Stimulated activated memory B cell treated with anti-CD40 and anti-IgM and Interleukin-4, amounts not matched to agents 10 μg/mL and 1 μg/mL and 100 μg/mL, for 72 hours (primary cell): ENCODE measurements around the gene SLC29A3.

Source experiments
- ATAC-seq: fragments of 150-1000 bp; cut with Tn5 transposase; 2 replicates; pipeline ENCODE4 v1.10.0; 2021
- H3K27ac Mint-ChIP-seq: one replicate; pipeline ENCODE4 v1.8.0; 2022; ENCODE audit warnings: mild to moderate bottlenecking, mixed read lengths
- H3K27me3 Mint-ChIP-seq: one replicate; pipeline ENCODE4 v1.8.0; 2022; ENCODE audit warnings: mixed read lengths
- H3K36me3 Mint-ChIP-seq: one replicate; pipeline ENCODE4 v1.8.0; 2022; ENCODE audit warnings: mixed read lengths
- H3K4me1 Mint-ChIP-seq: one replicate; pipeline ENCODE4 v1.8.0; 2022; ENCODE audit warnings: mixed read lengths
- H3K4me3 Mint-ChIP-seq: one replicate; pipeline ENCODE4 v1.8.0; 2022; ENCODE audit warnings: mild to moderate bottlenecking, moderate library complexity, mixed read lengths
- H3K9me3 Mint-ChIP-seq: one replicate; pipeline ENCODE4 v1.8.0; 2022; ENCODE audit warnings: mixed read lengths

Gene SLC29A3

DNA sequence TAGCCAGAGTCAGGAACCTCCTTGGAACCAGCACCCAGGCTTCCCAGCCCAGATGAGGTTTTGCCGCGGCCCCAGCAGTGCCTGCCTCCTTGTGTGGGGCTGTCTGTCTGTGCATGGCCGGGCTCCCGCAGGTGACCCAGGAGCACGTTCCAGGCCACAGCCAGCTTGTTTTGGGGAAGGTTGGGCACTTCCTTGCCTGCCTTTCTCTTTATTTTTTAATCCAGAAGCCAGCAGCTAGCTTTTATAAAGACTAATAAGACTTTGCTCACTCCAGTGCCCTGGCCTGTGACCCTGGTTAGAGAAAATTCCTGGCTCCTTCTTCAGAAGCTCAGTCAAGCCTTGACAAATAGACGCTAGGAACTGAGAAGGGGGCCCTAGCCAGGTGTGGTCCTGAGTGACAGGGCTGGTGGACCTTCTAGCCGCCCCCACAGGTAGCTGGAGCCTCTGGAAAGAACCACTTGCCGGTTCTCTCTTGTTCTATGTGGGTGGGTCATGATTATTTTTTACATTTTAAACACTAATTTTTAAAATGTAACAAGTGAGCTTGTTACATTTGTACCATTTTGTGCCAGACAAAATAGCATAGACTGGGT, 837 bp downstream of the SLC29A3 start:
- no peak for ATAC-seq
- H3K4me1 Mint-ChIP-seq: peaks cover 24% of the 10 kb centered on the region
- peaks cover 17% of the 10 kb centered on the region for H3K36me3 Mint-ChIP-seq
- H3K27me3 Mint-ChIP-seq: no peaks in the 10 kb centered on the region
- H3K9me3 Mint-ChIP-seq: no peaks in the 10 kb centered on the region
- peak overlapping the region; percentile 99 for H3K4me3 Mint-ChIP-seq
- H3K27ac Mint-ChIP-seq: peak overlapping the region; percentile 90

DNA sequence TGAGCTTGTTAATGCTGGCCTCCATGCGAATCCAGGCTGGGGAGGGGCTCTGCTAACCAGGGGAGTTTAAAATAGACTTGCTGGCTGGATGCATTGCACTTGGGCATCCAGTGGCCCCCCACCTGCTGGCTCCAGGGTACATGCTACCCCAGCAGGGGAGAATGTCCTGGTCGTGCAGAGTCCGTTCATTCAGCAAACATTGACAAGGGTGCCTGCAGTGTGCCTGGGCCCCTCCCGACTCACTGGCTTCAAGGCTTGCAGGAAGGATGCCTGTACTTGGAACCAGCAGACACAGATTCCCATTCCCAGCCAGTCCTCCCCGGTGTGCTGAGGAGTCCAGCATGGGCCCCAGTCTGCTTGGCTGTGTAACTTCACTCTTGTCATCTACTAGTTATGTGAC, 1.5 kb downstream of the SLC29A3 start:
- H3K9me3 Mint-ChIP-seq: no peaks in the 10 kb centered on the region
- H3K27me3 Mint-ChIP-seq: no peaks in the 10 kb centered on the region
- H3K4me3 Mint-ChIP-seq: no peak overlapping the region
- no peak overlapping the region for H3K27ac Mint-ChIP-seq
- peaks cover 23% of the 10 kb centered on the region for H3K4me1 Mint-ChIP-seq
- peaks cover 17% of the 10 kb centered on the region for H3K36me3 Mint-ChIP-seq
- ATAC-seq: no peak

DNA sequence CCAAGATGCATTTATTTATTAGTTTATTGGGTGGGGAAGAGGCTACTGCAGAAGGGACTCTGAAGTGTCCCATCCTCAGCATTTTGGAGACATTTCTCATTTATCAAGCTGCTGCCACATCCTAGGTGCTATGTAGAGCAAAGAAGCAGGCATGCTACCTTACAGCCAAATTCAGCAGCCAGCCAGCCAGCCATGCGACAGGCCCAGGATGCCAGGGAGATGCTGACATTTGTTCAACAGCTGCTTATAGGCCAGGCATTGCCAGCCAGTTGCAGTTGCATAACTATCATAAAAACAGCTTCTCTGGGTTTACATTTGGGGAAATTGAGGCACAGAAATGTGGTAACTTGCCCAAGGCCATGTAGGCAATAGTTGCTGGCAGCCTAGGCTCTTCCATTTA, 2.3 kb downstream of the SLC29A3 start:
- H3K36me3 Mint-ChIP-seq: peaks cover 17% of the 10 kb centered on the region

DNA sequence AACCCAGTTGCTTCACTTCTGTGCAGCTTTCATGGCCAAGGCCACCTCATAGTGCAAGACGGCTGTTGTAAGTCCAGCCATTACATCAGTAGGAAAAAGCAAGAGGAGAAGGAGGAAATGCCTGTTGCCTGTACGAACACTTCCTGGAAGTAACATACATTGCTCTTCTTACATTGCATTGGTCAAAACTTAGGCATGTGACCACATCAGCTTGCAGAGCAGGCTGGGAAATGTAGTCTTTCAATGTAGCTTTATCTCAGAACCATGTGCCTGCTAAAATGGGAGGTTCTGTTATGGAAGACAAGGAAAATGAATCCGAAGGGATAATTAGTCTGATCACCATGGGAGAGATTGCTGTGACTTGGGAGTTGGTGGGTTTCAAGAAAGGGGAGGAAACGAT, 4.3 kb downstream of the SLC29A3 start:
- no peak for ATAC-seq
- no peaks in the 10 kb centered on the region for H3K9me3 Mint-ChIP-seq
- H3K4me1 Mint-ChIP-seq: peaks cover 30% of the 10 kb centered on the region
- H3K4me3 Mint-ChIP-seq: no peak overlapping the region
- no peaks in the 10 kb centered on the region for H3K27me3 Mint-ChIP-seq
- H3K36me3 Mint-ChIP-seq: peaks cover 33% of the 10 kb centered on the region
- no peak overlapping the region for H3K27ac Mint-ChIP-seq

More for the DNA sequence above, 2.3 kb downstream of the SLC29A3 start:
- Mint-ChIP-seq H3K9me3 (no peaks in the 10 kb centered on the region), H3K27me3 (no peaks in the 10 kb centered on the region), H3K27ac (no peak overlapping the region), H3K4me1 (peaks cover 20% of the 10 kb centered on the region), H3K4me3 (no peak overlapping the region)
- ATAC-seq: no peak

DNA sequence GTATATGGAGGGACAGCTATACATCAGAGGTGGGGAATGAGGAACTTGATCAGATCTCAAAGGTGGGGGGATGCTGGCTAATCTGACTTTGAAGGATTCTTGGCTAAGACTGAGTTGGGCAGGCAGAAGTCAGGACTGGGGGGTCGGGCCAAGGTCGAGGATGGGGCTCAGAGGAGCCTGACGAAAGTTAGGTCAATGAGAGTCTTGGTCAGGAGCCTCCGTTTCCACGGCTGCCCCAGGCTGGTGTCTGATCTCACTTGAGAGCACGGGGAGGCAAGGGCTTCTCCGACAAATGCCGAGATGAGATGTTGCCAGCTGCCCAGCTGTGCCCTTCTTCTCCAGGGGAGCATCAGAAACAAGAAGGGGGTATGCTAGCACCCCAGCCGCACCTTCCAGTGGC, 5.7 kb downstream of the SLC29A3 start:
- H3K4me1 Mint-ChIP-seq: peaks cover 23% of the 10 kb centered on the region
- H3K9me3 Mint-ChIP-seq: no peaks in the 10 kb centered on the region
- peaks cover 38% of the 10 kb centered on the region for H3K36me3 Mint-ChIP-seq
- no peak overlapping the region for H3K4me3 Mint-ChIP-seq
- H3K27ac Mint-ChIP-seq: no peak overlapping the region
- no peak for ATAC-seq
- H3K27me3 Mint-ChIP-seq: no peaks in the 10 kb centered on the region

DNA sequence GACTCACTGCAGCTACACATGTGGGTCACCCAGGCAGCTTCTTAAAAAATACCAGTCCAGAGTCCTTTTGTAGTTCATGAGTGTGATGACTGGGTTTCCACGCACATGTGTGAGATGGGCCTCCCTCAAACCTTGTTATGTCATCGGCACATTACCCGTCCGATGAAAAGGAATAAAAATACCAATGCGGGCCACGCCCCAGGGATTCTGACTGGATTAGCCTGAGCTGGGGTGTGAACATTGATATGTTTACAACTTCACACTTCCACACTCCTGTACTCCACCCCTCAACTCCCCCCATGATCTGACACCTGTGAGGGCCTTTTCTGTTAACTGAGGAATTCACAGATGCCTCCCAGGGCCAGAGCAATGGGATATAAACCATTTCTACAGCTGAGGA, 6.2 kb downstream of the SLC29A3 start:
- Mint-ChIP-seq H3K4me3 (no peak overlapping the region), H3K36me3 (peaks cover 38% of the 10 kb centered on the region), H3K4me1 (peaks cover 22% of the 10 kb centered on the region), H3K27ac (no peak overlapping the region), H3K9me3 (no peaks in the 10 kb centered on the region), H3K27me3 (no peaks in the 10 kb centered on the region)
- no peak for ATAC-seq

DNA sequence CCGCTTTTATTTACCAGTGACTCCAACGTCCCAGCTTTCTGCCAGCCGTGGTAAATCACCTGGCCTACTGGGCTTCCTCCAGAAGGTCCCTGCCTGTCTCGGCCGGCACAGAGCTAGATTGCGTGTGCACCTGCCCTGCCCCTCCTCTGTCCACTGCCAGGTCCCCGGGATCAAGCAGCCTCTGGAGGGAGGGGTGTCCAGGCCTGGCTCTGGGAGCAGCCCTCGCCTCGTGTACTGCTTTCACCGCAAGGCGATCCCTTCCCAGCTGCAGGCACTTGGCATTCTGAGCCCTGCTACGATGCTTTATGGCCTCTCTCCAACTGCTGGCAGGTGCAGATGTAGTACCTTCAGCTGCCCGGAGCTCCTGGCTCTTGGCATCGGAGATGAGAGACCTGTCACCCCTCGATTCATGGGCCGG, 7.4 kb downstream of the SLC29A3 start:
- Mint-ChIP-seq H3K36me3 (peaks cover 44% of the 10 kb centered on the region), H3K9me3 (no peaks in the 10 kb centered on the region), H3K27me3 (no peaks in the 10 kb centered on the region), H3K27ac (no peak overlapping the region), H3K4me1 (peaks cover 29% of the 10 kb centered on the region), H3K4me3 (no peak overlapping the region)
- ATAC-seq: no peak

DNA sequence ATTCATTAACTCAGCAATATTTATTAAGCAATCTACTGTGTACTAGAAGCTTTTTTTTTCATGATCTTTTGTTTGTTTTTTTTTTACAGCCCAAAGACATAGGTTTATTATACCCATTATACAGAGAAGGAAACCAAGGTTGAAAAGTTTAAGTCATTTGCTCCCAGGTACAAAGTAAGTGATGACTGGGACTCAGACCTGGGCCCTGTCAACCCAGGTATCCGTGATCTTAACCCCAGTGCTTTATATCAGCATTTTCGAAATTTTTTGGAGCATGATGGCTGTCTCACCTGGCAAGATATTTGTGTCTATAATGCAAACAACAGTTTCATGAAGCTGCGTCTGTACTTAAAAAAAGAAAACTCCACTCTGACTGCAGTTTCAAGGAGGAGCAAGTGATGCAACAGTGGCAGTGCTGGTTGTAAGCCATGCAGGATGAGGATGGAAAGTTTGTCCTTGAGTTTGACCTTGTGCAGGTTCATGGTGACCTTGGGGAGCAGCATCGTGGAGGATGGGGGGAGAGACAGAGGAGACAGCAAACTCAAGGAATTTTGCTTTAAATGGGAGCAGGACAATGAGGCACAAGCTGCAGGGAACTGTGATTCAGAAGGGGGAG, 11.8 kb downstream of the SLC29A3 start:
- peaks cover 42% of the 10 kb centered on the region for H3K4me1 Mint-ChIP-seq
- H3K27ac Mint-ChIP-seq: peak overlapping the region; percentile 4
- no peak for ATAC-seq
- H3K9me3 Mint-ChIP-seq: no peaks in the 10 kb centered on the region
- H3K4me3 Mint-ChIP-seq: no peak overlapping the region
- no peaks in the 10 kb centered on the region for H3K27me3 Mint-ChIP-seq
- peaks cover 38% of the 10 kb centered on the region for H3K36me3 Mint-ChIP-seq

DNA sequence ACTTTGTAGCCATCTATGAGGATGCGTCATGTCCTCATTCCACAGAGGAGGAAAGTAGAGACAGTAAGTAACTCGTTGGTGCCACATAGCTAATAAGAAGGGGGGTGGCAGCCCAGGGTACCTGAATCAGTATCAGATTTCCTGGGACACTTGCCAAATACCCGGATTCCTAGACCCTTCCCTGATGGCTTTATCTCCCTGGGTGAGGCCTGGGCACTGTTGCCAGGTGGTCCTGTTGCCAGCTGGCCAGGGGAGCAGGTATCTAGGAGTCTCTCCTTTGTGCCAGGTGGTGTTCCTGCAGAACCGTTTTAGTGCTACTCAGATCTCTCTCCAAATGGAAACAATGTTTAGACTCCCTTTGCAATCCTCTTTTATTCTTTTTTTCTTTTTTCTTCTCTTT, 12.7 kb downstream of the SLC29A3 start:
- Mint-ChIP-seq H3K27me3 (no peaks in the 10 kb centered on the region), H3K4me1 (peaks cover 42% of the 10 kb centered on the region), H3K36me3 (peaks cover 36% of the 10 kb centered on the region), H3K4me3 (no peak overlapping the region), H3K9me3 (no peaks in the 10 kb centered on the region), H3K27ac (no peak overlapping the region)
- no peak for ATAC-seq

DNA sequence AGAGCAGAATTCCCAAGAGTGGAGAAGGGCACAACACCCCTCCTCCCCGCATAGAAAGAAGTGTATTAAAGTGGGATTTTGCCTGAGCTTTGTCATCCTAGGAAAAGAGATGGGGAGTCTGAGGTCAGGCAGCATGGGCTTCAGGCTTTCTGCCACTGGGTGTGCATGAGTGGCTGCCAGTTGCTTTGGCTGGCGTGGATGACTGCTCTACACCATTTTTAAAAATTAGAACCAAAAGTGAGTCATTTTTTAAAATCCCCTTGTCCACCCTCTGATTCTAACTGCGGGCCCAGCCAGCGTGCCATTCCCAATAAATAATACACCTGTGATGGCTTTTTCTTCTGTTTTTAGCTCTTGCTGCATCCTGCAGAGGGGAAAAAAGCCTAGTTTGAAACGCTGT, 13.4 kb downstream of the SLC29A3 start:
- Mint-ChIP-seq H3K27ac (peak overlapping the region; percentile 84), H3K36me3 (peaks cover 31% of the 10 kb centered on the region), H3K4me1 (peaks cover 37% of the 10 kb centered on the region), H3K9me3 (no peaks in the 10 kb centered on the region), H3K4me3 (no peak overlapping the region), H3K27me3 (no peaks in the 10 kb centered on the region)
- ATAC-seq: no peak

DNA sequence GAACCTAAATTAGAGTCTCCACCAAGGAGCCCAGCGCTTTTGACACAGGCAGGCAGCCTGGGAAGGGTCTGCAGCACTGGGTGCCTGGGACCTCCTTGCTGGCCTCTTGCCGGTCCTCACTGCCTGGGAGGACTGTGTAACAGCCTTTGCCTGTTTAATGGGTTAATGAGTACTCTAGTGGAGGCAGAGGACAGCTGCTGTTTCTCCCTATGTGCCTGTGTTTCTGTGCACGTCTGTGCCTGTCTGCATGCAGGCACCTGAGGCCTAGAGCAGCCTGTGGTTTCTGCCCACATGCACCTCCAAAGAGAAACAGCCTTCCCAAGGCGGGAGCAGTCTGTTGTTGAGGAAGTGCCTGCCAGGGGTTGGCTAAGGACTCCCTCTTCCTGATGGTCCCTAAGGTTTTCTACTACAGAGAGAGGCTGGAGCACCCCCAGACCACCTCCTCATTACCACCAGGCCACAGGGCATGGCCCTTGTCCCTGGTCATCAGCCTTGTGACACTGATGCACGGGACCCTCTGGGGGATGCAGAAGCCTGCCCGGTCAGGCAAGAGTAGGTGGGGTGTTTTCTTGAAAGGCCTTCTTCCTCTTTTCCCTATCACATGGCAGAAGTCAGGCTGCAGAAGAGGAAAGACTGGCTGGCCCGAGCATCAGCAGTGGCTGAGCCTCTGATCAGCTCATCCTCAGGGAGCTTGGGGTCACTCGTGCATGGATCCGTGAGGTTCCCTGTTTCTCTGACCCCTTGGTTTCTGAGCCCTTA, 14.2 kb downstream of the SLC29A3 start:
- Mint-ChIP-seq H3K4me1 (peaks cover 32% of the 10 kb centered on the region), H3K36me3 (peaks cover 24% of the 10 kb centered on the region), H3K27ac (peak overlapping the region; percentile 84), H3K4me3 (peak overlapping the region; percentile 5), H3K27me3 (no peaks in the 10 kb centered on the region), H3K9me3 (no peaks in the 10 kb centered on the region)
- ATAC-seq: peak; percentile 87

DNA sequence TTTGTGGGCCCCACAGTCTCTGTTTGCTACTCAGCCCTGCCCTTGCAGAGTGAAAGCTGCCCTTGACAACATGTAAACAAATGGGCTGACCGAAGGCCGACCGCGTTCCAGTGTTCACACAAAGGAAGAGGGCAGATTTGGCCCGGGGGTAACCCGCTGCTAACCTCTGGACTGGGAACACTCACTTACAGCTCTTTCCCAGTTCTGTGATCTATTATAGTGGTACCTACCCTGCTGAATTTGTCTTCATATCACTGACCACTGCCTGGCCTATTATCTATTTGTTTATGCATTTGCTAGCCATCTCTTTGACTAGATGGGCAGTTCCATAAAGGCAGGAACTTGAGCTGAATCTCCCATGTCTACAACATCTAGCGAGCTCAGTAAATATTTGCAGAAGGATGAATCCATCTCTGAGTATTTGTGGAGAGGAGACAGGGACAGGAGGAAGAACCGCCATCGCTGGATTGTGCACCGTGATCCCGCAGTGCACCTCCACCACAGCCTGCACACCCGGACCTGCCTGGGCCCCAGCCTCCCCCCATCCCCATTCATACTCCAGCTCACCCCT, 15.2 kb downstream of the SLC29A3 start:
- H3K27me3 Mint-ChIP-seq: no peaks in the 10 kb centered on the region
- peaks cover 27% of the 10 kb centered on the region for H3K4me1 Mint-ChIP-seq
- H3K36me3 Mint-ChIP-seq: peaks cover 25% of the 10 kb centered on the region
- H3K27ac Mint-ChIP-seq: peak overlapping the region; percentile 84
- no peak overlapping the region for H3K4me3 Mint-ChIP-seq
- H3K9me3 Mint-ChIP-seq: no peaks in the 10 kb centered on the region
- ATAC-seq: no peak

DNA sequence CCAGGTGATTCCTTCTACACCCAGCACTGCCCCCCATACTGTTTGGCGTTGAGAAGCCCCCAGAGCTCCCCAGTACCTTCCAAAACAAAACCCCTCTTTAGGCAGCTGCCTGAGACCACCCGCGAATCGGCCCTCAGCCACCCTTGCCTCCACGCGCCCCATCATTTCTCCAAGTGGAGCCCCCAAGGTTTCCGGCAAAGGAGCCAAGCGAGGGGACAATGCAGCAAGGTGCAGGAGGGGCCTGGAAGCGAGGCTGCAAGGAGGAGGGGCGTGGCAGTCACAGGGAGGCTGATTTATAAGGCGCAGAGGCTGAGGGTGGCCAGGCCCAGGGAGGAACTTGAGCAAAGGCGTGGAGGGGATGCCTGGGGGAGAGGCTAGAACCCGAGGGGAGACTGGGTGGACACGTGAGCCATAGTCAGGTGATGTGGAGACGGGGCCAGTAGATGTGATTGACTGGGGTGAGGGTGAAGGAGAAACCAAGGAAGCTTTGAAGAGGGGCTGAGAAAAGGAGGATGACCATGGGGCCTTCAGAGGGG, 16.2 kb downstream of the SLC29A3 start:
- ATAC-seq: no peak
- peak overlapping the region; percentile 15 for H3K27ac Mint-ChIP-seq
- H3K9me3 Mint-ChIP-seq: no peaks in the 10 kb centered on the region
- peaks cover 33% of the 10 kb centered on the region for H3K36me3 Mint-ChIP-seq
- H3K27me3 Mint-ChIP-seq: no peaks in the 10 kb centered on the region
- H3K4me1 Mint-ChIP-seq: peaks cover 27% of the 10 kb centered on the region
- H3K4me3 Mint-ChIP-seq: no peak overlapping the region

DNA sequence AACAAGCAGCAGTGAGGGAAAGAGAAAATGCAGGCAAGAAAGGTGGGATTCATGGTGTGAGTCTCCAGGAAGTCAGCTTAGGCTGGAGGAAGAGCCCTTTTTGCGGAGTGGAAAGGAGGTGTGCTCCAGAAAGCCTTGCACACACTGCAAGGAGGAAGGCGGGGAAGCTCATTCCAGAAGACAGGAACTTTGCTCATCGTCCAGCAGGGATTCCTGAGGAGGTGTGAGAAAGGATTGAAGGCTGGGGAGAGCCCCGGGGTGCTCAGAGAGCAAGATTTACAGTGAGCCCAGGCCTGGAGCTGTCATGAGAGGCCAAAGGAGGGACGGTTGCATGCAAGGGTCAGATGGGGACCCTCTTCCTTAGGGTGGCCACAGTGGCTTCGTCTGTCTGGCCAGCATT, 17.6 kb downstream of the SLC29A3 start:
- H3K36me3 Mint-ChIP-seq: peaks cover 31% of the 10 kb centered on the region
- H3K27me3 Mint-ChIP-seq: no peaks in the 10 kb centered on the region
- H3K4me1 Mint-ChIP-seq: peaks cover 20% of the 10 kb centered on the region
- peak overlapping the region; percentile 15 for H3K27ac Mint-ChIP-seq
- ATAC-seq: no peak
- no peak overlapping the region for H3K4me3 Mint-ChIP-seq
- H3K9me3 Mint-ChIP-seq: no peaks in the 10 kb centered on the region

DNA sequence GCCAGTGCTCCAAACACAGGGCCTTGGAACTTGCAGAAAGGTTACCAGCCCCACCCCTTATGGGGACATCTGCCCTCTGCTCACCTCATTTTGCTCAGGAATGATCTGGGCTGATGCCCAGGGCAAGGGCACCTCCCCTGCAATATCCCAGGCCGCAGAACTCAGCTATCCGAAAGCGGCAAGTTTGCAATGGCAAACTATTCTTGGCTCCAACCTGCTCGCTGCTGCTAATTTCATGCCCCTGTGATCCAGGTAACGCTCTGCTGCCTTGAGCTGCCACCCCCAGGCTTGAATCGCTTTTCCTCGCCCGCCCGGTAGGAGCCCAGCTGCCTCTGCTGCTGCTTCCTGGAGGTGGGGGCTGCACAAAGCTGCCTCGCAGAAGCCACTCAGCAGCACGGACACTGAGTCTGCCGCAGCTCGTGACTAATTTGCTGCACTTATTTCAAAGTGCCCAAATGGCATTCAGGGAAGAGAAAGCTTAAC, 18.2 kb downstream of the SLC29A3 start:
- Mint-ChIP-seq H3K27ac (no peak overlapping the region), H3K9me3 (no peaks in the 10 kb centered on the region), H3K4me1 (peaks cover 20% of the 10 kb centered on the region), H3K4me3 (no peak overlapping the region), H3K27me3 (no peaks in the 10 kb centered on the region), H3K36me3 (peaks cover 31% of the 10 kb centered on the region)
- ATAC-seq: no peak
